CD4-positive, alpha-beta T cell (primary cell): ENCODE measurements around the gene TLE1. TPM values are rescaled to one million over a fixed set of nuclear protein-coding genes. Genes with fewer than 3 reads are reported as not detected.

Experiments
- ATAC-seq: fragments of 200-7000 bp; cut with Tn5 transposase; one replicate; pipeline ENCODE4 v1.10.0; 2022; ENCODE audit warnings: mild to moderate bottlenecking; ENCODE audit not compliant: poor library complexity
- CTCF ChIA-PET: fragments of 350-600 bp; sonication (Branson Sonifier 250); formaldehyde crosslinking; loops from one replicate; lab custom pipeline; 2021; ENCODE audit warnings: antibody characterized with exemption, inconsistent platforms; lab: Charles Lee
- POLR2A ChIA-PET: fragments of 350-600 bp; sonication (Branson Sonifier 250); formaldehyde crosslinking; loops from one replicate; lab custom pipeline; 2021; ENCODE audit warnings: antibody characterized with exemption, inconsistent platforms; lab: Charles Lee
- DNase-seq, 14 experiments: peaks; one replicate each; pipeline ENCODE4 v3.0.0-alpha.2; 2013 to 2020; ENCODE audit warnings: mixed read lengths in 2 of 14
- H3K27ac ChIP-seq, 2 donors: one replicate each; pipeline versions ENCODE4 v1.5.1 to v1.7.0; 2013; ENCODE audit warnings: low read length in 2 of 2, low read depth in 1 of 2, mild to moderate bottlenecking in 1 of 2
- H3K27me3 ChIP-seq, 2 experiments: 1 replicate in 1 of 2; 2 replicates in 1 of 2; pipeline versions ENCODE4 v1.6.1 to v1.7.0; 2013; ENCODE audit warnings: low read length in 2 of 2, control low read depth in 1 of 2, mild to moderate bottlenecking in 1 of 2, moderate library complexity in 1 of 2; ENCODE audit not compliant: insufficient read depth in 2 of 2, control insufficient read depth in 1 of 2
- H3K36me3 ChIP-seq: one replicate; pipeline ENCODE4 v1.6.1; 2013; ENCODE audit warnings: low read length, control low read depth; ENCODE audit not compliant: insufficient read depth
- H3K4me1 ChIP-seq: one replicate; pipeline ENCODE4 v1.6.1; 2013; ENCODE audit warnings: low read length, control low read depth; ENCODE audit not compliant: insufficient read depth
- H3K4me3 ChIP-seq: one replicate; pipeline ENCODE4 v1.5.1; 2013; ENCODE audit warnings: mild to moderate bottlenecking, low read length, moderate library complexity
- H3K9me3 ChIP-seq, 2 experiments: 1 replicate in 1 of 2; 2 replicates in 1 of 2; pipeline versions ENCODE4 v1.6.1 to v1.7.0; 2013; ENCODE audit warnings: low read length in 2 of 2, mild to moderate bottlenecking in 2 of 2, control low read depth in 1 of 2, moderate library complexity in 1 of 2; ENCODE audit not compliant: control insufficient read depth in 1 of 2, insufficient read depth in 1 of 2
- H3K27ac Mint-ChIP-seq: one replicate; pipeline ENCODE4 v1.8.0; 2020; ENCODE audit warnings: mixed read lengths
- H3K27me3 Mint-ChIP-seq: one replicate; pipeline ENCODE4 v1.8.0; 2021; ENCODE audit warnings: mixed read lengths
- H3K36me3 Mint-ChIP-seq: one replicate; pipeline ENCODE4 v1.8.0; 2021; ENCODE audit warnings: low read depth, mixed read lengths
- H3K4me1 Mint-ChIP-seq: one replicate; pipeline ENCODE4 v1.8.0; 2021; ENCODE audit warnings: low read depth, mixed read lengths
- H3K4me3 Mint-ChIP-seq: one replicate; pipeline ENCODE4 v1.8.0; 2020; ENCODE audit warnings: mild to moderate bottlenecking, mixed read lengths
- H3K9me3 Mint-ChIP-seq: one replicate; pipeline ENCODE4 v1.8.0; 2020; ENCODE audit warnings: mixed read lengths
- intact Hi-C, 2 experiments: fragments of 100-400 bp; cut with DNase I in 1 of 2; cut with micrococcal nuclease in 1 of 2; formaldehyde crosslinking; loops; one replicate each; pipeline versions ENCODE4 v1.15.1 to v1.9.0; 2023 to 2025; cut with DNase I, micrococcal nuclease
- total RNA-seq, 174 experiments: library from RNA in 2 of 174; stranded (reverse) in 2 of 174; gene quantifications; one replicate each; pipeline ENCODE4 v1.2.3 and lab custom pipeline; 2021 to 2026
- TF ChIP-seq, protein P1 (sequence below): fragments of 200-600 bp; IDR thresholded peaks from one replicate; pipeline ENCODE4 v1.8.0; 2022; ENCODE audit warnings: antibody characterized with exemption, mild to moderate bottlenecking

The TLE1 gene
- total RNA-seq, 2 experiments from 2014 or later = 3.4 to 3.5 TPM

DNA sequence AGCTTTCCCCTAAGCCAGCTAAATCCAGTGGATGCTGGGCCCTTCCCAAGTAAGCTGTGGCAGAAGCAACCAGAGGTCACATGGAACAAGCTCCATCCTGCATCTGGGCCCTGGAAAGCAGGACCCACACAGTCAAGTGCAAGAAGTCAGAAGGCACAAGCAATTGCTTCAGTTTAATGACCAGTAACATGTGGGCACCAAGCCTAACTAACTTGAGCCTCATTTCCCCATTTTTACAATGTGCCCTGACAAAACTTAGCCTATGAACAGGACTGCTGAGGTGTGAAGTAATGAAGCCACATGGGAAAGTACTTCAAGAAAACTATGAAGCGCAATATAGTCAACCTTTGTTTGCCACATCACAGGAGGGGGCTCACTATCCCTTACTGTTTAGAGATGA is 90.5 kb downstream of the TLE1 start:
- Mint-ChIP-seq H3K27ac (no peak overlapping the region), H3K27me3 (no peaks in the 10 kb centered on the region), H3K4me3 (no peak overlapping the region), H3K4me1 (peaks cover 9% of the 10 kb centered on the region), H3K36me3 (no peaks in the 10 kb centered on the region), H3K9me3 (no peaks in the 10 kb centered on the region)
- Histone ChIP-seq H3K27ac (no peak overlapping the region), H3K4me1 (no peaks in the 10 kb centered on the region), H3K27me3 (no peaks in the 10 kb centered on the region), H3K4me3 (no peak overlapping the region), H3K36me3 (no peaks in the 10 kb centered on the region), H3K9me3 (no peaks in the 10 kb centered on the region)
- ATAC-seq (no peak), DNase-seq (no peak)
- intact Hi-C loops = no loop called here
- CTCF ChIA-PET = no interaction called here
- TF ChIP-seq, protein P1, sequence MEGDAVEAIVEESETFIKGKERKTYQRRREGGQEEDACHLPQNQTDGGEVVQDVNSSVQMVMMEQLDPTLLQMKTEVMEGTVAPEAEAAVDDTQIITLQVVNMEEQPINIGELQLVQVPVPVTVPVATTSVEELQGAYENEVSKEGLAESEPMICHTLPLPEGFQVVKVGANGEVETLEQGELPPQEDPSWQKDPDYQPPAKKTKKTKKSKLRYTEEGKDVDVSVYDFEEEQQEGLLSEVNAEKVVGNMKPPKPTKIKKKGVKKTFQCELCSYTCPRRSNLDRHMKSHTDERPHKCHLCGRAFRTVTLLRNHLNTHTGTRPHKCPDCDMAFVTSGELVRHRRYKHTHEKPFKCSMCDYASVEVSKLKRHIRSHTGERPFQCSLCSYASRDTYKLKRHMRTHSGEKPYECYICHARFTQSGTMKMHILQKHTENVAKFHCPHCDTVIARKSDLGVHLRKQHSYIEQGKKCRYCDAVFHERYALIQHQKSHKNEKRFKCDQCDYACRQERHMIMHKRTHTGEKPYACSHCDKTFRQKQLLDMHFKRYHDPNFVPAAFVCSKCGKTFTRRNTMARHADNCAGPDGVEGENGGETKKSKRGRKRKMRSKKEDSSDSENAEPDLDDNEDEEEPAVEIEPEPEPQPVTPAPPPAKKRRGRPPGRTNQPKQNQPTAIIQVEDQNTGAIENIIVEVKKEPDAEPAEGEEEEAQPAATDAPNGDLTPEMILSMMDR = no peak
- POLR2A ChIA-PET = no interaction called here

DNA sequence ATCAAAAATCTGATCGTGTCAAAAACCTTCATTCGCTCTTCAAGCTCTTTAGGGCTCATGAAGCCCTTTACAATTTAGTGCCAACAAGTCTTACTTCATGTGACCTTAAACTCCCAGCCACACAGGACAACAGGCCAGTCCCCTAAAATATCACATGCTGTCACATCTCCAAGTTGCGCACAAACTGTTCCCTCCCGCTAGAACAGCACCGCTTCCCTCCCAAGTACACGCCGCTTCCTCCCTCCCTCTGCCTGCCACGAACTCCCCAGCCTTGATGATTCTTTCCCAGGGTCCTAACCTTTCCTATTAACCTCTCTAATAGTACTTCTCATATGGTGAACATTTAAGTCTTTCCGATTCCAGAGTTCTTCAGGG is 91.2 kb downstream of the TLE1 start:
- H3K36me3 ChIP-seq = no peaks in the 10 kb centered on the region
- H3K27me3 ChIP-seq = no peaks in the 10 kb centered on the region
- no peak overlapping the region for H3K4me3 ChIP-seq
- Mint-ChIP-seq H3K4me1 (peaks cover 9% of the 10 kb centered on the region), H3K9me3 (no peaks in the 10 kb centered on the region), H3K27ac (no peak overlapping the region), H3K4me3 (no peak overlapping the region), H3K27me3 (peaks cover under 1% of the 10 kb centered on the region), H3K36me3 (no peaks in the 10 kb centered on the region)
- ATAC-seq = no peak
- H3K27ac ChIP-seq = no peak overlapping the region
- H3K9me3 ChIP-seq = peaks cover 0 to under 1% of the 10 kb centered on the region in 2 experiments
- intact Hi-C loops = no loop called here
- H3K4me1 ChIP-seq = no peaks in the 10 kb centered on the region
- POLR2A ChIA-PET = no interaction called here
- DNase-seq = no peak
- TF ChIP-seq, protein P1 = no peak
- CTCF ChIA-PET = interaction anchor here (0.6 kb wide), 1 partner anchor 12 kb away, joined by 3 read pairs; no protein-coding TSS in a partner anchor

DNA sequence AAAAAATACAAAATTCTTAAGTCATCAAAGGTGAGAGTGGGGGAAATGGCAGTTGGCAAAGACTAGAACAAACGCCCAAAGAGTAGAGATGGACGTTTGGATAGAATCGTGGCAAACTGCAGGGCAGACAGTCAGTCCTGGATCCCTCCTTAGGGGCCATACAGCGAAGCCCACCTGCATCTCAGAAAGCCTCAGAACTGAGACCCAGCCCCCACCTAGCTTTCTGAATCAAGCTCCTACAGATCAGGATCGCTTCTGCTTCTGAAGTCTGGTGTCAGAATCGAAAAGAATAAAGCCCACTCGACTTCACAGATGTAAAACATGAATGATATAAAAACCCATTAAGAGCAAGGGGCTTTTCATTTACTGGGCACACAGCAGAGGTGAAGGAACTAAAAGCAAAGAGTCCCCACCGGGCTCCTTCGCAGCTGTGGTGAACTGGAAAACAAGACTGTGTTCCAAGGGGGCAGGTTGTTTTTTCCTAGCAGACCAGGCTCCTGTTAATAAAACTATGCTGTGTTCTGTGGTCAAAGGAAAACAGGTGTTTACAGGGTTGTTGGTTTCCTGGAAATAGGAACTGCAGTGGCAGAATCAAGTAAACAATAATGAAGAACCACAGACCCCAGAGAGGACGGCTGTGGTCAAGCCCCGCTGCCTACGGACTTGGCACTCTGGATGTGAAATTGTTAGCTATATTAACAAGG is 91.8 kb downstream of the TLE1 start:
- Histone ChIP-seq H3K9me3 (peaks cover 0 to 4% of the 10 kb centered on the region in 2 experiments), H3K4me1 (no peaks in the 10 kb centered on the region), H3K36me3 (no peaks in the 10 kb centered on the region), H3K27ac (no peak overlapping the region), H3K27me3 (no peaks in the 10 kb centered on the region), H3K4me3 (no peak overlapping the region)
- H3K4me3 Mint-ChIP-seq = no peak overlapping the region
- H3K27ac Mint-ChIP-seq = no peak overlapping the region
- ATAC-seq = no peak
- no peaks in the 10 kb centered on the region for H3K36me3 Mint-ChIP-seq
- H3K27me3 Mint-ChIP-seq = peaks cover 4% of the 10 kb centered on the region
- TF ChIP-seq, protein P1 = no peak
- intact Hi-C loops = no loop called here
- ChIA-PET CTCF (interaction anchor here (0.6 kb wide), 1 partner anchor 12 kb away, joined by 3 read pairs; no protein-coding TSS in a partner anchor), POLR2A (no interaction called here)
- no peaks in the 10 kb centered on the region for H3K9me3 Mint-ChIP-seq
- H3K4me1 Mint-ChIP-seq = peaks cover 9% of the 10 kb centered on the region
- DNase-seq = no peak
